OCI-LY1 (cell line): Measurements from ENCODE around the gene ALDH1B1.

Experiments used
- EZH2 ChIP-seq: fragments of 200-600 bp; sonication (generic), shearing (Covaris generic); IDR thresholded peaks from 2 replicates; pipeline ENCODE4 v1.8.0; 2017; ENCODE audit warnings: borderline replicate concordance, mixed run types, mild to moderate bottlenecking, antibody characterized with exemption, low read length, moderate library complexity, mixed read lengths
- TF ChIP-seq, protein P1 (sequence below): fragments of 200-600 bp; sonication (generic), shearing (Covaris generic); IDR thresholded peaks from 2 replicates; pipeline ENCODE4 v1.5.1; 2017; ENCODE audit warnings: mild to moderate bottlenecking, antibody characterized with exemption, low read length, moderate library complexity, mixed read lengths

DNA sequence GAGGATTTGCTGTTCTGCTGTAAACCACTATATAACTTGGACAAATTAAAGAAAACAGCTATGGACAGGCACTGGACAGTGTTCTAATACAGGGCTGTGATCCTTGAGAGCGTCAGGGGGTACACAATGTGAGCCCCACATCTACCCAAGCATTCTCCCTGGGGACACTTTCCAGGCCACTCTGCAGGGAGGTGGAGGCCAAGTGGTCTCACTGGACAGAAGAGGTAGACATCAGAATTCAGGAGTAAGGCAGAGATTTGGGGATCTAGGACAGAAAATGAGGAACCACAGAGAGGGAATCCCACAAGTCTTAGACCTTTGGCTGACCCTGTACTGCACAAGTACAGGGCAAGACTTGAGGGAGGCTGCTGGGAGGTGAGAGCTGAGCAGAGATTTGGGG, 35.6 kb downstream of the ALDH1B1 start:
- TF ChIP-seq, protein P1, sequence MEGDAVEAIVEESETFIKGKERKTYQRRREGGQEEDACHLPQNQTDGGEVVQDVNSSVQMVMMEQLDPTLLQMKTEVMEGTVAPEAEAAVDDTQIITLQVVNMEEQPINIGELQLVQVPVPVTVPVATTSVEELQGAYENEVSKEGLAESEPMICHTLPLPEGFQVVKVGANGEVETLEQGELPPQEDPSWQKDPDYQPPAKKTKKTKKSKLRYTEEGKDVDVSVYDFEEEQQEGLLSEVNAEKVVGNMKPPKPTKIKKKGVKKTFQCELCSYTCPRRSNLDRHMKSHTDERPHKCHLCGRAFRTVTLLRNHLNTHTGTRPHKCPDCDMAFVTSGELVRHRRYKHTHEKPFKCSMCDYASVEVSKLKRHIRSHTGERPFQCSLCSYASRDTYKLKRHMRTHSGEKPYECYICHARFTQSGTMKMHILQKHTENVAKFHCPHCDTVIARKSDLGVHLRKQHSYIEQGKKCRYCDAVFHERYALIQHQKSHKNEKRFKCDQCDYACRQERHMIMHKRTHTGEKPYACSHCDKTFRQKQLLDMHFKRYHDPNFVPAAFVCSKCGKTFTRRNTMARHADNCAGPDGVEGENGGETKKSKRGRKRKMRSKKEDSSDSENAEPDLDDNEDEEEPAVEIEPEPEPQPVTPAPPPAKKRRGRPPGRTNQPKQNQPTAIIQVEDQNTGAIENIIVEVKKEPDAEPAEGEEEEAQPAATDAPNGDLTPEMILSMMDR = no peak
- no peak for TF ChIP-seq EZH2
